PC-3 (cell line): ENCODE data around the gene PKIG. TPM values are rescaled to one million over a fixed set of nuclear protein-coding genes. Genes with fewer than 3 reads are reported as not detected.

Source experiments
- ATAC-seq: fragments of 200-7000 bp; cut with Tn5 transposase; 2 replicates; pipeline ENCODE4 v1.9.1; 2020; ENCODE audit warnings: mild to moderate bottlenecking, moderate library complexity
- BruUV-seq: library from RNA; stranded (reverse); fragments of 400-500 nt; replicated peaks from 2 replicates; lab custom pipeline; 2021; lab: Mats Ljungman, UMichigan
- CTCF ChIA-PET: fragments of 300-600 bp; sonication (Branson Sonifier 250); formaldehyde crosslinking; loops from one replicate; lab custom pipeline; 2022; ENCODE audit warnings: antibody characterized with exemption; lab: Charles Lee
- POLR2A ChIA-PET: fragments of 300-600 bp; sonication (Branson Sonifier 250); formaldehyde crosslinking; loops from one replicate; lab custom pipeline; 2022; ENCODE audit warnings: antibody characterized with exemption; ENCODE audit not compliant: unreplicated experiment; lab: Charles Lee
- DNase-seq: peaks from one replicate; pipeline ENCODE4 v3.0.0-alpha.2; 2015
- H2AFZ ChIP-seq: fragments of 300-600 bp; sonication (generic); 2 replicates; pipeline ENCODE4 v1.6.0; 2016; ENCODE audit warnings: antibody characterized with exemption, low read length
- H3F3A ChIP-seq: fragments of 300-600 bp; sonication (generic); one replicate; pipeline ENCODE4 v1.6.0; 2017; ENCODE audit warnings: antibody characterized with exemption, low read length, control low read depth, mild to moderate bottlenecking; ENCODE audit not compliant: unreplicated experiment
- H3K27ac ChIP-seq: fragments of 300-600 bp; sonication (generic); 2 replicates; pipeline ENCODE4 v1.5.1; 2016; ENCODE audit warnings: mild to moderate bottlenecking, low read length
- H3K27me3 ChIP-seq: fragments of 300-600 bp; sonication (generic); 2 replicates; pipeline ENCODE4 v1.6.1; 2016; ENCODE audit warnings: low read length, mixed read lengths
- H3K36me3 ChIP-seq: fragments of 300-600 bp; sonication (generic); 2 replicates; pipeline ENCODE4 v1.6.1; 2016; ENCODE audit warnings: low read depth, mixed run types, low read length, mixed read lengths
- H3K4me1 ChIP-seq: fragments of 300-600 bp; sonication (generic); 2 replicates; pipeline ENCODE4 v1.5.1; 2016; ENCODE audit warnings: low read length; ENCODE audit not compliant: insufficient read depth
- H3K4me2 ChIP-seq: fragments of 300-600 bp; sonication (generic); 2 replicates; pipeline ENCODE4 v1.6.0; 2016; ENCODE audit warnings: low read length
- H3K4me3 ChIP-seq: fragments of 300-600 bp; sonication (generic); 2 replicates; pipeline ENCODE4 v1.5.1; 2016; ENCODE audit warnings: mild to moderate bottlenecking, low read length, mixed read lengths
- H3K79me2 ChIP-seq: fragments of 300-600 bp; sonication (generic); 2 replicates; pipeline ENCODE4 v1.6.1; 2017; ENCODE audit warnings: low read length, mixed read lengths
- H3K9ac ChIP-seq: fragments of 300-600 bp; sonication (generic); 2 replicates; pipeline ENCODE4 v1.6.0; 2016; ENCODE audit warnings: mild to moderate bottlenecking, low read length
- H3K9me2 ChIP-seq: fragments of 300-600 bp; sonication (generic); replicated peaks from 2 replicates; pipeline ENCODE4 v1.6.1; 2016; ENCODE audit warnings: mixed run types, low read length, mixed read lengths
- H3K9me3 ChIP-seq: fragments of 300-600 bp; sonication (generic); 2 replicates; pipeline ENCODE4 v1.6.1; 2016; ENCODE audit warnings: low read length, mixed read lengths
- H4K20me1 ChIP-seq: fragments of 300-600 bp; sonication (generic); 2 replicates; pipeline ENCODE4 v1.6.1; 2016; ENCODE audit warnings: low read length, mixed read lengths
- CTCF ChIP-seq: fragments of 300-600 bp; sonication (generic); conservative IDR thresholded peaks from 2 replicates; pipeline ENCODE4 v1.5.1; 2017; ENCODE audit warnings: antibody characterized with exemption, low read depth, mild to moderate bottlenecking, low read length
- EZH2 ChIP-seq: fragments of 300-600 bp; sonication (generic); IDR thresholded peaks from one replicate; pipeline ENCODE4 v1.6.1; 2017; ENCODE audit warnings: antibody characterized with exemption, mild to moderate bottlenecking, low read length; ENCODE audit not compliant: unreplicated experiment
- EZH2phosphoT487 ChIP-seq: fragments of 300-600 bp; sonication (generic); IDR thresholded peaks from 2 replicates; pipeline ENCODE4 v1.6.1; 2018; ENCODE audit warnings: mild to moderate bottlenecking, antibody characterized with exemption, low read length, borderline replicate concordance
- intact Hi-C: fragments of 100-400 bp; cut with micrococcal nuclease; formaldehyde crosslinking; loops from 2 replicates; pipeline ENCODE4 v1.9.0; 2023
- total RNA-seq: library from RNA; depleted of rRNA; stranded (reverse); fragments of >200 nt; gene quantifications from 2 replicates; pipeline ENCODE4 v1.2.3, GENCODE V29; 2014

The PKIG gene
- total RNA-seq, 1 experiment from 2014 or later, result 47.5 TPM

DNA sequence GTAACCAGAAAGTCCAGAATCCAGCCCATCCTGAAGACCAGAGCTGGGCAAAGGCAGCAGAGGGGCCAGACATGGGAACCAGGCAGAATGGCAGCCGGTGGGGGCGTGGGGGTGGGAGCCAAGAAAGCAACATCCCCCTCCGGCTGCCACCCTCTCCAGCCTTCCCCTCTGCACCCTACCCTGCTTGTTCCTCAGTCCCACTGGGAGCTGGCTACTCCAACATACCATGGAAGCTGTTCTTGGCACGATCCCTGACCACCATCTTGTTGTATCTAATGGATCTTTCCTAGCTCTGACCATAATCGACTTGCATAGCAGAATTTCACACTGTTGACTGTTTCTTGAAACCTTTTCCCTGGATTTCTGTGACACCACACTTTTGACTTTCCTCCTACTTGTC, 38.9 kb downstream of the PKIG start:
- BruUV-seq, result no TSS peak
- Histone ChIP-seq H3K9ac (no peak overlapping the region), H3K36me3 (peaks cover 11% of the 10 kb centered on the region), H3K4me1 (no peaks in the 10 kb centered on the region), H3F3A (no peaks in the 10 kb centered on the region), H2AFZ (no peak overlapping the region), H3K4me2 (no peak overlapping the region), H3K79me2 (no peaks in the 10 kb centered on the region), H3K9me3 (no peaks in the 10 kb centered on the region), H4K20me1 (no peaks in the 10 kb centered on the region), H3K4me3 (no peak overlapping the region), H3K27me3 (no peaks in the 10 kb centered on the region), H3K27ac (no peak overlapping the region), H3K9me2 (no peaks in the 10 kb centered on the region)
- ChIA-PET CTCF (no interaction called here), POLR2A (no interaction called here)
- ATAC-seq (no peak), DNase-seq (no peak)
- no peak for TF ChIP-seq EZH2
- no peak for TF ChIP-seq EZH2phosphoT487
- no peak for TF ChIP-seq CTCF
- intact Hi-C loops, result no loop called here

- Histone ChIP-seq H3K9me2 (no peaks in the 10 kb centered on the region), H3K9me3 (no peaks in the 10 kb centered on the region), H3K4me1 (no peaks in the 10 kb centered on the region), H3K4me2 (no peak overlapping the region), H3K27ac (no peak overlapping the region), H3F3A (no peaks in the 10 kb centered on the region), H3K27me3 (no peaks in the 10 kb centered on the region), H2AFZ (no peak overlapping the region), H3K79me2 (no peaks in the 10 kb centered on the region), H3K9ac (no peak overlapping the region), H4K20me1 (no peaks in the 10 kb centered on the region), H3K36me3 (peaks cover 11% of the 10 kb centered on the region), H3K4me3 (no peak overlapping the region)
- TF ChIP-seq CTCF (no peak), EZH2 (no peak), EZH2phosphoT487 (no peak)
- ChIA-PET CTCF (no interaction called here), POLR2A (no interaction called here)
- intact Hi-C loops, result no loop called here
- DNase-seq (no peak), ATAC-seq (no peak)
- no TSS peak for BruUV-seq
Measured at GRCh38 chr20:44621939-44622338, 39.6 kb downstream of the PKIG start.

DNA sequence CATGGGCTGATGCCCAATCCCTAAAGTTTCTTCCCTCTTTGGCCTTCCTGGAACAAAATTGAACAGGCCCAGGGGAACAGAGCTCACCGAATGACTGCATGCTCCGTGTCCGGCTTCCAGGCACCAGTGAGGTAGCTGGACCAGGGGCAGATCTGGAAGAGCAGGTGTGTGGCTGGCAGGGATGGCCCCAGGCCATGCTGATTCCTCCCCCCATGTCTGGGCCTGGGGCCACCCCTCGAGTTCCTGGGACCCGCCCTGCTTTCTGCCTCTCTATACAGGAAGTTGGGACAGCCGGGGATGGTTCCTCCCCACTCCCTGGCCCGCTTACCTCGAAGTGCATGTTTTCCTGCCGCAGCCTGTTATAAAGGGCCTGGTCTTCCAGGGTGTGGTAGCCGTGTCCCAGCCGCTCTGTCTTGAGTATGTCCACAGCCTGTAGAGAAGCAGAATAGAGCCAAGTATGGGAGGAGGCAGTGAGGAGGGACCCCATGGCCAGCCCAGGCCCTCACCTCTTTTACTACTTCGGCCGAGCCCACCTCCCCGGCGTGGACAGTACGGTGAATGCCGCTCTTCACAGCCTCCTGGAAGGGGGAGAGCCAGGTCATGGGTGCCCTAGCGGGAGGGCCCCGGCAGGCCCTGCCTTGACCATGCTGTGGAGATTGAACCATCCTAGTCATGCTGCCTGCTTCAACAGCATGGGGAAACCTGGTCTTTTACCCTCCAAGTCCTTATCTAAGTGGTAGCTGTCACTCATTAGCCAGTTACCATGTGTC, 40.3 kb downstream of the PKIG start:
- Histone ChIP-seq H3K79me2 (no peaks in the 10 kb centered on the region), H3K27me3 (no peaks in the 10 kb centered on the region), H3K9ac (no peak overlapping the region), H4K20me1 (no peaks in the 10 kb centered on the region), H3K4me2 (no peak overlapping the region), H3F3A (no peaks in the 10 kb centered on the region), H3K27ac (no peak overlapping the region), H2AFZ (no peak overlapping the region), H3K4me3 (no peak overlapping the region), H3K9me2 (no peaks in the 10 kb centered on the region), H3K9me3 (no peaks in the 10 kb centered on the region), H3K36me3 (peaks cover 11% of the 10 kb centered on the region), H3K4me1 (no peaks in the 10 kb centered on the region)
- intact Hi-C loops, result no loop called here
- DNase-seq, result no peak
- no peak for ATAC-seq
- TF ChIP-seq CTCF (no peak), EZH2 (no peak)
- no TSS peak for BruUV-seq
- POLR2A ChIA-PET, result no interaction called here
- CTCF ChIA-PET, result no interaction called here
